B cell (primary cell): ENCODE measurements around the gene DYRK1A.

Source experiments
- EZH2 ChIP-seq: IDR thresholded peaks from 2 replicates; pipeline ENCODE4 v1.6.1; 2012; ENCODE audit warnings: borderline replicate concordance, low read depth, mild to moderate bottlenecking, moderate library complexity, low read length; ENCODE audit not compliant: insufficient read depth, poor library complexity, severe bottlenecking
- TF ChIP-seq, protein P1 (sequence below): fragments of 200-600 bp; IDR thresholded peaks from one replicate; pipeline ENCODE4 v1.8.0; 2022; ENCODE audit warnings: antibody characterized with exemption, mild to moderate bottlenecking

DNA sequence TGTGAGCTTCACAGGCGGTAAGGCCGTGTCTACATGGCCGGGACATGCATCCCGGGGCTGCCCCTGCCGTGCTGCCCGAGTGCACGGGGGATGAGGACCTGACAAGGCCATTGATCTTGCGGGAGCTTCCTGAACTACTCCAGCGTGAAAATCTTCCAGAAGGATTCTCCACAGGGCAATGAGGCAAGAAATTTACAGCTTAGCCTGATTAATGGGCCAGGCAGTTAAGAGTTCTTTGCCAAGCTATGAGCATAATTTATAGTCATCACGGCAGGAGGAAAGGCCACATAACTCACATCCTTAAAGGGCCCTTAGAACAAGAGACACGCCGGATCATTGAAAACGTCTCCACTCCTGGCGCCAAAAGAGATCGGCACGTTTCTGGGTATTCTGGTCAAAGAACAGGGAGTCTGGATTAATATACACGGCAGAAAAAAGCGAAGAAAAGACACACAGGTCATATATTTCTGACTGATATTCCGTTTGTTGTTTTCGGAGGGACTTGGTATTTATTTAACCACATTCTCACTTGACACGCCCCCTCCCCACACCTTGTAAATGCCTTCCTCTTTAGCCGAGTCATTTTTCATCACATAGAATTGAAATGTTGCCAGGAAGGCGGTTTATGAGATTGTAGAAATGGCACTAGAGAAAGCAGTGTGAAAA lies 180.5 kb downstream of the DYRK1A start:
- TF ChIP-seq, protein P1, sequence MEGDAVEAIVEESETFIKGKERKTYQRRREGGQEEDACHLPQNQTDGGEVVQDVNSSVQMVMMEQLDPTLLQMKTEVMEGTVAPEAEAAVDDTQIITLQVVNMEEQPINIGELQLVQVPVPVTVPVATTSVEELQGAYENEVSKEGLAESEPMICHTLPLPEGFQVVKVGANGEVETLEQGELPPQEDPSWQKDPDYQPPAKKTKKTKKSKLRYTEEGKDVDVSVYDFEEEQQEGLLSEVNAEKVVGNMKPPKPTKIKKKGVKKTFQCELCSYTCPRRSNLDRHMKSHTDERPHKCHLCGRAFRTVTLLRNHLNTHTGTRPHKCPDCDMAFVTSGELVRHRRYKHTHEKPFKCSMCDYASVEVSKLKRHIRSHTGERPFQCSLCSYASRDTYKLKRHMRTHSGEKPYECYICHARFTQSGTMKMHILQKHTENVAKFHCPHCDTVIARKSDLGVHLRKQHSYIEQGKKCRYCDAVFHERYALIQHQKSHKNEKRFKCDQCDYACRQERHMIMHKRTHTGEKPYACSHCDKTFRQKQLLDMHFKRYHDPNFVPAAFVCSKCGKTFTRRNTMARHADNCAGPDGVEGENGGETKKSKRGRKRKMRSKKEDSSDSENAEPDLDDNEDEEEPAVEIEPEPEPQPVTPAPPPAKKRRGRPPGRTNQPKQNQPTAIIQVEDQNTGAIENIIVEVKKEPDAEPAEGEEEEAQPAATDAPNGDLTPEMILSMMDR = no peak
- no peak for TF ChIP-seq EZH2
